Progenitor cell of endocrine pancreas (in vitro differentiated cells): ENCODE results near the gene LPP. TPM values are rescaled to one million over a fixed set of nuclear protein-coding genes. Genes with fewer than 3 reads are reported as not detected.

Experiments used
- DNase-seq: peaks from one replicate; pipeline ENCODE4 v3.0.0; 2021; ENCODE audit warnings: low spot score; ENCODE audit not compliant: unreplicated experiment
- H3K27ac Mint-ChIP-seq: 2 replicates; pipeline ENCODE4 v1.8.0; 2021; ENCODE audit warnings: mild to moderate bottlenecking, moderate library complexity, mixed read lengths
- H3K27me3 Mint-ChIP-seq: 2 replicates; pipeline ENCODE4 v1.8.0; 2021; ENCODE audit warnings: mixed read lengths
- H3K36me3 Mint-ChIP-seq: 2 replicates; pipeline ENCODE4 v1.8.0; 2022; ENCODE audit warnings: mixed read lengths; ENCODE audit not compliant: insufficient read depth
- H3K4me1 Mint-ChIP-seq: 2 replicates; pipeline ENCODE4 v1.8.0; 2021; ENCODE audit warnings: low read depth, mixed read lengths
- H3K4me3 Mint-ChIP-seq: 2 replicates; pipeline ENCODE4 v1.8.0; 2021; ENCODE audit warnings: low read depth, mild to moderate bottlenecking, moderate library complexity, mixed read lengths
- H3K9me3 Mint-ChIP-seq: 2 replicates; pipeline ENCODE4 v1.8.0; 2021; ENCODE audit warnings: low read depth, mixed read lengths
- CTCF ChIP-seq: fragments of 200-600 bp; sonication (generic); IDR thresholded peaks from one replicate; pipeline ENCODE4 v1.5.0; 2021; ENCODE audit warnings: antibody characterized with exemption, mild to moderate bottlenecking; ENCODE audit not compliant: unreplicated experiment
- total RNA-seq: library from RNA; stranded (reverse); gene quantifications from 2 replicates; pipeline ENCODE4 v1.2.1, GENCODE V29; 2021

The LPP gene
- total RNA-seq, 1 donor from 2014 or later: 131 TPM

- no peak for TF ChIP-seq CTCF
- no peak overlapping the region for H3K4me3 Mint-ChIP-seq
- peaks cover 1% of the 10 kb centered on the region for H3K4me1 Mint-ChIP-seq
- no peak for DNase-seq
- H3K9me3 Mint-ChIP-seq: no peaks in the 10 kb centered on the region
- no peak overlapping the region for H3K27ac Mint-ChIP-seq
- H3K36me3 Mint-ChIP-seq: no peaks in the 10 kb centered on the region
- peaks cover 36% of the 10 kb centered on the region for H3K27me3 Mint-ChIP-seq
These were observed 408.2 kb downstream of the LPP start for GRCh38 chr3:188562144-188562543.

GRCh38 chr3:188567478-188568195 is 413.7 kb downstream of the LPP start:
- TF ChIP-seq CTCF: no peak
- H3K27me3 Mint-ChIP-seq: peaks cover 36% of the 10 kb centered on the region
- H3K4me1 Mint-ChIP-seq: peaks cover 4% of the 10 kb centered on the region
- no peaks in the 10 kb centered on the region for H3K9me3 Mint-ChIP-seq
- no peak overlapping the region for H3K4me3 Mint-ChIP-seq
- no peaks in the 10 kb centered on the region for H3K36me3 Mint-ChIP-seq
- no peak for DNase-seq
- no peak overlapping the region for H3K27ac Mint-ChIP-seq

GRCh38 chr3:188568736-188569135 is 414.8 kb downstream of the LPP start:
- TF ChIP-seq CTCF: no peak
- no peak for DNase-seq
- no peak overlapping the region for H3K27ac Mint-ChIP-seq
- no peaks in the 10 kb centered on the region for H3K36me3 Mint-ChIP-seq
- no peak overlapping the region for H3K4me3 Mint-ChIP-seq
- peaks cover 7% of the 10 kb centered on the region for H3K4me1 Mint-ChIP-seq
- peaks cover 31% of the 10 kb centered on the region for H3K27me3 Mint-ChIP-seq
- H3K9me3 Mint-ChIP-seq: no peaks in the 10 kb centered on the region

- Mint-ChIP-seq H3K27me3 (peaks cover 13% of the 10 kb centered on the region), H3K27ac (no peak overlapping the region), H3K36me3 (no peaks in the 10 kb centered on the region), H3K4me3 (no peak overlapping the region), H3K9me3 (no peaks in the 10 kb centered on the region), H3K4me1 (peaks cover 6% of the 10 kb centered on the region)
- no peak for DNase-seq
- TF ChIP-seq CTCF: no peak
These were observed 417.7 kb downstream of the LPP start for GRCh38 chr3:188571531-188572095.

- no peaks in the 10 kb centered on the region for H3K36me3 Mint-ChIP-seq
- no peak for DNase-seq
- peaks cover 4% of the 10 kb centered on the region for H3K4me1 Mint-ChIP-seq
- H3K27me3 Mint-ChIP-seq: peaks cover 5% of the 10 kb centered on the region
- TF ChIP-seq CTCF: no peak
- no peak overlapping the region for H3K27ac Mint-ChIP-seq
- H3K4me3 Mint-ChIP-seq: no peak overlapping the region
- no peaks in the 10 kb centered on the region for H3K9me3 Mint-ChIP-seq
These were observed 419.5 kb downstream of the LPP start for GRCh38 chr3:188573291-188573940.
